T-helper 2 cell treated with Interferon-gamma antibody and Interleukin-4, amounts not matched to agents 5 μg/mL and 100 μg/mL, for 36 hours (primary cell): ENCODE data around the gene DHRS3.
"Not testable (repeated sequence)": the region's sequence is repeated elsewhere in the genome, so short reads cannot be mapped to it uniquely, and the experiment has no call there.

ENCODE experiments used
- DNase-seq: peaks from one replicate; pipeline ENCODE4 v3.0.0; 2021; ENCODE audit warnings: low spot score
- H3K27ac Mint-ChIP-seq: one replicate; pipeline ENCODE4 v1.8.0; 2021; ENCODE audit warnings: mild to moderate bottlenecking, mixed read lengths
- H3K27me3 Mint-ChIP-seq: one replicate; pipeline ENCODE4 v1.8.0; 2021; ENCODE audit warnings: low read depth, mixed read lengths
- H3K36me3 Mint-ChIP-seq: one replicate; pipeline ENCODE4 v1.8.0; 2021; ENCODE audit warnings: low read depth, mixed read lengths
- H3K4me1 Mint-ChIP-seq: one replicate; pipeline ENCODE4 v1.8.0; 2021; ENCODE audit warnings: low read depth, mixed read lengths
- H3K4me3 Mint-ChIP-seq: one replicate; pipeline ENCODE4 v1.8.0; 2022; ENCODE audit warnings: mild to moderate bottlenecking, moderate library complexity, mixed read lengths
- H3K9me3 Mint-ChIP-seq: one replicate; pipeline ENCODE4 v1.8.0; 2021; ENCODE audit warnings: mixed read lengths

Gene DHRS3

GRCh38 chr1:12547586-12548225, 70.3 kb downstream of the DHRS3 start:
- no peak for DNase-seq
- no peak overlapping the region for H3K27ac Mint-ChIP-seq
- H3K4me1 Mint-ChIP-seq: no peaks in the 10 kb centered on the region
- H3K27me3 Mint-ChIP-seq: no peaks in the 10 kb centered on the region
- H3K9me3 Mint-ChIP-seq: no peaks in the 10 kb centered on the region
- no peak overlapping the region for H3K4me3 Mint-ChIP-seq
- H3K36me3 Mint-ChIP-seq: no peaks in the 10 kb centered on the region

GRCh38 chr1:12546771-12547585, 71.0 kb downstream of the DHRS3 start:
- no peak for DNase-seq
- Mint-ChIP-seq H3K27me3 (peaks cover 4% of the 10 kb centered on the region), H3K4me3 (no peak overlapping the region), H3K36me3 (no peaks in the 10 kb centered on the region), H3K9me3 (no peaks in the 10 kb centered on the region), H3K27ac (no peak overlapping the region), H3K4me1 (no peaks in the 10 kb centered on the region)

GRCh38 chr1:12544992-12545391, 73.0 kb downstream of the DHRS3 start:
- H3K27ac Mint-ChIP-seq: no peak overlapping the region
- H3K36me3 Mint-ChIP-seq: no peaks in the 10 kb centered on the region
- peaks cover 4% of the 10 kb centered on the region for H3K27me3 Mint-ChIP-seq
- H3K9me3 Mint-ChIP-seq: no peaks in the 10 kb centered on the region
- H3K4me3 Mint-ChIP-seq: no peak overlapping the region
- no peaks in the 10 kb centered on the region for H3K4me1 Mint-ChIP-seq
- DNase-seq: no peak

GRCh38 chr1:12544357-12544756, 73.7 kb downstream of the DHRS3 start:
- H3K4me1 Mint-ChIP-seq: no peaks in the 10 kb centered on the region
- H3K27ac Mint-ChIP-seq: no peak overlapping the region
- H3K4me3 Mint-ChIP-seq: no peak overlapping the region
- no peaks in the 10 kb centered on the region for H3K9me3 Mint-ChIP-seq
- peaks cover 4% of the 10 kb centered on the region for H3K27me3 Mint-ChIP-seq
- DNase-seq: no peak
- no peaks in the 10 kb centered on the region for H3K36me3 Mint-ChIP-seq

- no peak for DNase-seq
- Mint-ChIP-seq H3K36me3 (no peaks in the 10 kb centered on the region), H3K4me3 (no peak overlapping the region), H3K9me3 (no peaks in the 10 kb centered on the region), H3K27ac (no peak overlapping the region), H3K4me1 (no peaks in the 10 kb centered on the region), H3K27me3 (peaks cover 4% of the 10 kb centered on the region)
Observed at GRCh38 chr1:12543740-12544154, 74.3 kb downstream of the DHRS3 start.

GRCh38 chr1:12542616-12543592, 75.1 kb downstream of the DHRS3 start:
- Mint-ChIP-seq H3K27ac (no peak overlapping the region), H3K4me1 (no peaks in the 10 kb centered on the region), H3K4me3 (no peak overlapping the region), H3K27me3 (peaks cover 4% of the 10 kb centered on the region), H3K36me3 (peaks cover 2% of the 10 kb centered on the region), H3K9me3 (no peaks in the 10 kb centered on the region)
- DNase-seq: no peak

GRCh38 chr1:12542138-12542465, 75.9 kb downstream of the DHRS3 start:
- Mint-ChIP-seq H3K36me3 (peaks cover 10% of the 10 kb centered on the region), H3K4me1 (peaks cover 1% of the 10 kb centered on the region), H3K9me3 (peaks cover 7% of the 10 kb centered on the region), H3K4me3 (no peak overlapping the region), H3K27me3 (peaks cover 4% of the 10 kb centered on the region), H3K27ac (no peak overlapping the region)
- DNase-seq: no peak

- Mint-ChIP-seq H3K36me3 (peaks cover 13% of the 10 kb centered on the region), H3K27ac (no peak overlapping the region), H3K9me3 (peaks cover 11% of the 10 kb centered on the region), H3K4me1 (peaks cover 2% of the 10 kb centered on the region), H3K4me3 (no peak overlapping the region), H3K27me3 (peaks cover 4% of the 10 kb centered on the region)
- no peak for DNase-seq
Observed at GRCh38 chr1:12541274-12542137, 76.5 kb downstream of the DHRS3 start.

GRCh38 chr1:12540580-12541273, 77.3 kb downstream of the DHRS3 start:
- no peak overlapping the region for H3K27ac Mint-ChIP-seq
- no peak for DNase-seq
- no peak overlapping the region for H3K4me3 Mint-ChIP-seq

GRCh38 chr1:12539705-12540579, 78.1 kb downstream of the DHRS3 start:
- H3K4me1 Mint-ChIP-seq: peaks cover 2% of the 10 kb centered on the region
- H3K36me3 Mint-ChIP-seq: peaks cover 27% of the 10 kb centered on the region
- no peak overlapping the region for H3K27ac Mint-ChIP-seq
- no peak overlapping the region for H3K4me3 Mint-ChIP-seq
- no peak for DNase-seq
- peaks cover 25% of the 10 kb centered on the region for H3K9me3 Mint-ChIP-seq
- H3K27me3 Mint-ChIP-seq: peaks cover 4% of the 10 kb centered on the region

More at GRCh38 chr1:12540580-12541273, 77.3 kb downstream of the DHRS3 start:
- Mint-ChIP-seq H3K9me3 (peaks cover 19% of the 10 kb centered on the region), H3K27me3 (peaks cover 4% of the 10 kb centered on the region), H3K36me3 (peaks cover 20% of the 10 kb centered on the region), H3K4me1 (peaks cover 2% of the 10 kb centered on the region)

- Mint-ChIP-seq H3K36me3 (peaks cover 27% of the 10 kb centered on the region), H3K27me3 (peaks cover 4% of the 10 kb centered on the region), H3K4me1 (peaks cover 2% of the 10 kb centered on the region), H3K4me3 (no peak overlapping the region), H3K9me3 (peaks cover 25% of the 10 kb centered on the region), H3K27ac (no peak overlapping the region)
- DNase-seq: no peak
Observed at GRCh38 chr1:12539320-12539704, 78.7 kb downstream of the DHRS3 start.

GRCh38 chr1:12538536-12538935, 79.5 kb downstream of the DHRS3 start:
- H3K4me3 Mint-ChIP-seq, H3K27me3 Mint-ChIP-seq, H3K4me1 Mint-ChIP-seq, DNase-seq, H3K27ac Mint-ChIP-seq: not testable (repeated sequence)
- peaks cover 29% of the 10 kb centered on the region for H3K36me3 Mint-ChIP-seq
- peaks cover 29% of the 10 kb centered on the region for H3K9me3 Mint-ChIP-seq
